ENCODE results near the gene DNM3.

DNA sequence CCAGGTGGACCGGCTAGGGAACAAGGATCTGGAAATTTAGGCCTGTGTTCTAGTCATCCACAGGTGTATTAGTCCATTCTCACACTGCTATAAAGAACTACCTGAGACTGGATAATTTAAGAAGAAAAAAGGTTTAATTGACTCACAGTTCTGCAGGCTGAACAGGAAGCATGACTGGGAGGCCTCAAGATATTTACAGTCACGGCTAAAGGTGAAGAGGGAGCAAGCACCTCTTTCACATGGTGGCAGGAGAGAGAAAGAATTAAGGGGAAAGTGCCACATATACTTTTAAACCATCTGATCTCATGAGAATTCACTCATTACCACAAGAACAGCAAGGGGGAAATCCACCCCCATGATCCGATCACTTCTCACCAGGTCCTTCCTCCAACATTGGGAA, 404.5 kb downstream of the DNM3 start:
- TF ChIP-seq EZH2phosphoT487 (IDR thresholded peaks at IDR 0.05; ENCODE audit: insufficient read depth, low read depth) (no peak), EZH2 (IDR thresholded peaks at IDR 0.05; ENCODE audit: insufficient read depth, poor library complexity, severe bottlenecking) (no peak)

Measured in GM23248 (cell line).